OCI-LY7 (cell line): ENCODE measurements around the gene SPAAR. TPM values are rescaled to one million over a fixed set of nuclear protein-coding genes. Genes with fewer than 3 reads are reported as not detected.
"Not testable (repeated sequence)": the region's sequence is repeated elsewhere in the genome, so short reads cannot be mapped to it uniquely, and the experiment has no call there.

Source experiments
- BruUV-seq: library from RNA; stranded (reverse); fragments of 400-500 nt; replicated peaks from 2 replicates; lab custom pipeline; 2021; lab: Mats Ljungman, UMichigan
- CTCF ChIA-PET: fragments of 300-600 bp; sonication (Branson Sonifier 250); formaldehyde crosslinking; loops from one replicate; lab custom pipeline; 2022; ENCODE audit warnings: antibody characterized with exemption; ENCODE audit not compliant: unreplicated experiment; lab: Charles Lee
- POLR2A ChIA-PET: fragments of 300-600 bp; sonication (Branson Sonifier 250); formaldehyde crosslinking; loops from one replicate; lab custom pipeline; 2022; ENCODE audit warnings: antibody characterized with exemption; lab: Charles Lee
- DNase-seq: peaks from one replicate; pipeline ENCODE4 v3.0.0-alpha.2; 2015; ENCODE audit warnings: low spot score
- H2AFZ ChIP-seq: fragments of 200-600 bp; sonication (generic), shearing (Covaris generic); 2 replicates; pipeline ENCODE4 v1.6.1; 2014; ENCODE audit warnings: mild to moderate bottlenecking, antibody characterized with exemption, low read length, moderate library complexity
- H3K27ac ChIP-seq: fragments of 200-600 bp; sonication (generic); 2 replicates; pipeline ENCODE4 v1.5.1; 2014; ENCODE audit warnings: mixed run types, low read depth, mild to moderate bottlenecking, moderate library complexity, low read length, inconsistent platforms; ENCODE audit not compliant: poor library complexity, severe bottlenecking
- H3K36me3 ChIP-seq: fragments of 200-600 bp; sonication (generic); 2 replicates; pipeline ENCODE4 v1.6.1; 2014; ENCODE audit warnings: mild to moderate bottlenecking, antibody characterized with exemption, low read length, moderate library complexity, mixed read lengths; ENCODE audit not compliant: insufficient read depth
- H3K4me1 ChIP-seq: fragments of 200-600 bp; sonication (generic); 2 replicates; pipeline ENCODE4 v1.5.1; 2014; ENCODE audit warnings: mild to moderate bottlenecking, low read length; ENCODE audit not compliant: insufficient read depth, poor library complexity, severe bottlenecking
- H3K4me2 ChIP-seq: fragments of 200-600 bp; sonication (generic); 2 replicates; pipeline ENCODE4 v1.6.1; 2014; ENCODE audit warnings: mild to moderate bottlenecking, low read length
- H3K4me3 ChIP-seq: fragments of 200-600 bp; sonication (generic); 2 replicates; pipeline ENCODE4 v1.5.1; 2014; ENCODE audit warnings: mild to moderate bottlenecking, low read depth, low read length; ENCODE audit not compliant: poor library complexity, severe bottlenecking
- H3K79me2 ChIP-seq: fragments of 200-600 bp; sonication (generic); 2 replicates; pipeline ENCODE4 v1.6.1; 2016; ENCODE audit warnings: low read depth, mild to moderate bottlenecking, low read length, moderate library complexity, mixed read lengths; ENCODE audit not compliant: insufficient read depth
- H3K9me2 ChIP-seq: fragments of 200-600 bp; sonication (generic); 2 replicates; pipeline ENCODE4 v1.6.1; 2016; ENCODE audit warnings: mild to moderate bottlenecking, low read length, mixed read lengths; ENCODE audit not compliant: insufficient read depth
- H3K9me3 ChIP-seq: fragments of 200-600 bp; sonication (generic); 2 replicates; pipeline ENCODE4 v1.6.1; 2014; ENCODE audit warnings: mild to moderate bottlenecking, mixed run types, low read length, mixed read lengths
- H4K20me1 ChIP-seq: fragments of 200-600 bp; sonication (generic); 2 replicates; pipeline ENCODE4 v1.6.1; 2014; ENCODE audit warnings: mild to moderate bottlenecking, antibody characterized with exemption, low read length, moderate library complexity, mixed read lengths; ENCODE audit not compliant: insufficient read depth
- CTCF ChIP-seq: fragments of 200-600 bp; sonication (generic); conservative IDR thresholded peaks from 2 replicates; pipeline ENCODE4 v1.5.1; 2014; ENCODE audit warnings: mild to moderate bottlenecking, antibody characterized with exemption, low read length, moderate library complexity, mixed read lengths
- EZH2phosphoT487 ChIP-seq: fragments of 200-600 bp; sonication (generic); IDR thresholded peaks from 2 replicates; pipeline ENCODE4 v1.6.1; 2018; ENCODE audit warnings: low read depth, borderline replicate concordance, mild to moderate bottlenecking, mixed run types, antibody characterized with exemption, low read length, moderate library complexity, mixed read lengths
- intact Hi-C: fragments of 100-400 bp; cut with micrococcal nuclease; formaldehyde crosslinking; loops from one replicate; pipeline ENCODE4 v1.10.0; 2022; ENCODE audit not compliant: unreplicated experiment
- total RNA-seq, 2 experiments: library from RNA; depleted of rRNA in 1 of 2; stranded (reverse); fragments of >200 nt in 1 of 2; shearing (Covaris generic) in 1 of 2; gene quantifications; 2 replicates each; pipeline ENCODE4 v1.2.3, GENCODE V29; 2014 to 2022

Gene SPAAR
- total RNA-seq, 2 experiments from 2014 or later: not detected

DNA sequence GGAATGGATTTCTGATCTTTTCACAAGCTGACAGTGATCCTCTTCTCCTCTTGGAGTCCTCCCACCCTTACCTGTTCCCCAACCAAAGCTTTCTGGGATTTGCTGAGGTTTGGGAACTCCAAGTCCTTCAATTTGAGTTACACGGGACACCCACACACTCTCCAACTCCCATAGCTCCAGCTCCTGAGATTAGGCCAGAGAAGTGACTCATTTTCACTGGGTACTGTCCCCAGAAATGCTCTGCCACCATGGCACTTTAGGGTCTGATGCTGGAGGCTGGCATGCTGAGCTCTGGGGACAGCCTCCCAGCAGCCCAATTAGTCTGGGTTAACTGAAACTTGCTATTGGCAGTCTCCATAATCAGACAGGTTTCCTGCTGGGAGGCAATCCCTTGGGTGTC lies 17.2 kb upstream of the SPAAR start:
- BruUV-seq: no TSS peak
- DNase-seq: no peak
- H3K9me2 ChIP-seq: no peaks in the 10 kb centered on the region
- ChIA-PET POLR2A (interaction anchor here (0.7 to 0.9 kb wide), 2 partner anchors 10 to 34 kb away, joined by 3 read pairs; no protein-coding TSS in a partner anchor), CTCF (no interaction called here)
- intact Hi-C loops: no loop called here
- no peaks in the 10 kb centered on the region for H4K20me1 ChIP-seq
- H3K27ac ChIP-seq: no peak overlapping the region
- H3K4me2 ChIP-seq: no peak overlapping the region
- no peaks in the 10 kb centered on the region for H3K79me2 ChIP-seq
- H2AFZ ChIP-seq: peak overlapping the region; percentile 35; the same call in 1 of the 2 replicates
- no peaks in the 10 kb centered on the region for H3K36me3 ChIP-seq
- H3K4me1 ChIP-seq: peaks cover 10% of the 10 kb centered on the region
- H3K9me3 ChIP-seq: no peaks in the 10 kb centered on the region
- TF ChIP-seq CTCF (no peak), EZH2phosphoT487 (no peak)
- no peak overlapping the region for H3K4me3 ChIP-seq

- Histone ChIP-seq H3K27ac (no peak overlapping the region), H3K9me2 (no peaks in the 10 kb centered on the region), H3K4me1 (peaks cover 35% of the 10 kb centered on the region), H3K36me3 (no peaks in the 10 kb centered on the region), H3K9me3 (no peaks in the 10 kb centered on the region), H2AFZ (no peak overlapping the region), H3K4me2 (no peak overlapping the region), H3K79me2 (no peaks in the 10 kb centered on the region), H3K4me3 (no peak overlapping the region), H4K20me1 (no peaks in the 10 kb centered on the region)
- ChIA-PET CTCF (interaction anchor here (0.5 kb wide), 1 partner anchor 51 kb away, joined by 6 read pairs; no protein-coding TSS in a partner anchor), POLR2A (interaction anchor here (0.6 kb wide), 1 partner anchor 29 kb away, joined by 3 read pairs; no protein-coding TSS in a partner anchor)
- intact Hi-C loops: no loop called here
- BruUV-seq: no TSS peak
- TF ChIP-seq EZH2phosphoT487 (no peak), CTCF (no peak)
- no peak for DNase-seq
Observed at GRCh38 chr9:35896570-35896969, 12.7 kb upstream of the SPAAR start.

GRCh38 chr9:35897376-35898099 lies 11.8 kb upstream of the SPAAR start:
- Histone ChIP-seq H3K4me3 (peak overlapping the region; percentile 21), H3K4me1 (peaks cover 35% of the 10 kb centered on the region), H3K27ac (peak overlapping the region; percentile 64), H3K4me2 (peak overlapping the region; percentile 52), H2AFZ (peak overlapping the region; percentile 60; the same call in 1 of the 2 replicates)
- H3K9me3 ChIP-seq, BruUV-seq, H3K9me2 ChIP-seq, H4K20me1 ChIP-seq, H3K79me2 ChIP-seq, H3K36me3 ChIP-seq, CTCF ChIA-PET, intact Hi-C loops: not testable (repeated sequence)
- DNase-seq: peak; percentile 51
- POLR2A ChIA-PET: interaction anchor here (0.6 to 0.9 kb wide), 3 partner anchors 28 to 132 kb away, joined by 3 read pairs; no protein-coding TSS in a partner anchor
